ENCODE results near the gene EGFR. TPM values are rescaled to one million over a fixed set of nuclear protein-coding genes. Genes with fewer than 3 reads are reported as not detected.

The EGFR gene
- polyA plus RNA-seq, 1 of the 3 experiments (the other 2 are of a cell fraction) = 37.6 TPM

GRCh38 chr7:55260171-55260570, 241.4 kb downstream of the EGFR start:
- CTCF ChIA-PET = interaction anchor here (2.4 kb wide), 1 partner anchor 471 kb away, joined by 13 read pairs; no protein-coding TSS in a partner anchor
- Histone ChIP-seq H3K9ac (no peak overlapping the region), H4K20me1 (ENCODE audit: insufficient read depth) (no peaks in the 10 kb centered on the region), H3K4me1 (ENCODE audit: control insufficient read depth in 1 of 2, insufficient read depth in 2 of 2, low read depth in 1 of 2, low read length in 1 of 2) (peaks cover 0 to 8% of the 10 kb centered on the region in 2 experiments; a peak in 1 of 4 replicates), H3F3A (replicated peaks; ENCODE audit: insufficient read depth) (no peaks in the 10 kb centered on the region), H3K4me3 (ENCODE audit: low read depth in 2 of 2, low read length in 1 of 2) (no peak overlapping the region), H3K36me3 (replicated peaks in 1 of 2; ENCODE audit: control insufficient read depth in 1 of 2, insufficient read depth in 2 of 2, low read length in 1 of 2) (no peaks in the 10 kb centered on the region), H3K79me2 (ENCODE audit: insufficient read depth) (no peaks in the 10 kb centered on the region), H3K27me3 (ENCODE audit: insufficient read depth) (peaks cover 5% of the 10 kb centered on the region; the same call in 1 of the 2 replicates), H3K4me2 (no peak overlapping the region), H3K9me3 (0 out of 2 replicates have a peak, but pooled peaks cover 4% of the 10 kb centered on the region), H2AFZ (ENCODE audit: low read depth) (no peak overlapping the region), H3K9me2 (no peaks in the 10 kb centered on the region), H3K27ac (ENCODE audit: low read depth in 2 of 2, low read length in 1 of 2) (no peak overlapping the region)
- TF ChIP-seq EP300 (IDR thresholded peaks at IDR 0.05; ENCODE audit: borderline replicate concordance in 1 of 2, low read depth in 1 of 2, low read length in 1 of 2) (no peak), RCOR1 (IDR thresholded peaks at IDR 0.05; ENCODE audit: low read length) (no peak)
- no peak for DNase-seq
- POLR2A ChIA-PET = no interaction called here
- WGBS (ENCODE audit: low lambda C conversion rate) = 72% methylated on average over 9 of the region's 9 CpGs

GRCh38 chr7:55260676-55261385, 242.0 kb downstream of the EGFR start:
- no peaks in the 10 kb centered on the region for H4K20me1 ChIP-seq (ENCODE audit: insufficient read depth)
- no peak overlapping the region for H3K27ac ChIP-seq (ENCODE audit: low read depth in 2 of 2, low read length in 1 of 2)
- DNase-seq = peak; percentile 7
- WGBS (ENCODE audit: low lambda C conversion rate) = 57% methylated on average over 3 of the region's 3 CpGs
- 0 out of 2 replicates have a peak, but pooled peaks cover 4% of the 10 kb centered on the region for H3K9me3 ChIP-seq
- H3K4me1 ChIP-seq (ENCODE audit: control insufficient read depth in 1 of 2, insufficient read depth in 2 of 2, low read depth in 1 of 2, low read length in 1 of 2) = peaks cover 0 to 3% of the 10 kb centered on the region in 2 experiments; a peak in 1 of 4 replicates
- no peak overlapping the region for H2AFZ ChIP-seq (ENCODE audit: low read depth)
- no peak overlapping the region for H3K9ac ChIP-seq
- CTCF ChIA-PET = interaction anchor here (1.4 kb wide), 1 partner anchor 11 kb away, joined by 3 read pairs; no protein-coding TSS in a partner anchor
- H3F3A ChIP-seq (replicated peaks; ENCODE audit: insufficient read depth) = no peaks in the 10 kb centered on the region
- no peaks in the 10 kb centered on the region for H3K79me2 ChIP-seq (ENCODE audit: insufficient read depth)
- TF ChIP-seq ELF1 (IDR thresholded peaks at IDR 0.05) (no peak), TAF1 (IDR thresholded peaks at IDR 0.05; ENCODE audit: borderline replicate concordance, low read depth, low read length) (no peak), FOXM1 (IDR thresholded peaks at IDR 0.05; ENCODE audit: low read depth) (no peak), EP300 (IDR thresholded peaks at IDR 0.05; ENCODE audit: borderline replicate concordance in 1 of 2, low read depth in 1 of 2, low read length in 1 of 2) (no peak), MEF2A (IDR thresholded peaks at IDR 0.05; ENCODE audit: borderline replicate concordance, low read depth) (no peak), GATA2 (CRISPR knock-in tag; IDR thresholded peaks at IDR 0.05) (no peak), NFIC (IDR thresholded peaks at IDR 0.05; ENCODE audit: borderline replicate concordance) (no peak), USF1 (IDR thresholded peaks at IDR 0.05; ENCODE audit: borderline replicate concordance, low read depth) (no peak), SMC3 (IDR thresholded peaks at IDR 0.05; ENCODE audit: low read depth, low read length) (no peak), NRF1 (IDR thresholded peaks at IDR 0.05; ENCODE audit: low read depth, low read length) (no peak), TEAD4 (IDR thresholded peaks at IDR 0.05; ENCODE audit: borderline replicate concordance, insufficient read depth) (no peak), RFX5 (IDR thresholded peaks at IDR 0.05; ENCODE audit: low read length) (no peak), JUND (IDR thresholded peaks at IDR 0.05) (no peak), RAD21 (IDR thresholded peaks at IDR 0.05; ENCODE audit: low read length) (no peak), YY1 (IDR thresholded peaks at IDR 0.05; ENCODE audit: low read depth) (no peak), FOSL2 (IDR thresholded peaks at IDR 0.05; ENCODE audit: borderline replicate concordance, low read depth) (no peak)
- H3K9me2 ChIP-seq = no peaks in the 10 kb centered on the region
- no peaks in the 10 kb centered on the region for H3K36me3 ChIP-seq (replicated peaks in 1 of 2; ENCODE audit: control insufficient read depth in 1 of 2, insufficient read depth in 2 of 2, low read length in 1 of 2)
- peaks cover 5% of the 10 kb centered on the region; the same call in 1 of the 2 replicates for H3K27me3 ChIP-seq (ENCODE audit: insufficient read depth)
- POLR2A ChIA-PET = no interaction called here
- no peak overlapping the region for H3K4me2 ChIP-seq
- no peak overlapping the region for H3K4me3 ChIP-seq (ENCODE audit: low read depth in 2 of 2, low read length in 1 of 2)

All from SK-N-SH (cell line).